HG03060 (cell line): ENCODE measurements around the gene BCKDK.

Experiments used
- ATAC-seq: cut with Tn5 transposase; IDR thresholded peaks from one replicate; pipeline ENCODE4 v1.9.1; 2021; ENCODE audit warnings: low read depth, moderate number of reproducible peaks; ENCODE audit not compliant: unreplicated experiment

BCKDK gene

DNA sequence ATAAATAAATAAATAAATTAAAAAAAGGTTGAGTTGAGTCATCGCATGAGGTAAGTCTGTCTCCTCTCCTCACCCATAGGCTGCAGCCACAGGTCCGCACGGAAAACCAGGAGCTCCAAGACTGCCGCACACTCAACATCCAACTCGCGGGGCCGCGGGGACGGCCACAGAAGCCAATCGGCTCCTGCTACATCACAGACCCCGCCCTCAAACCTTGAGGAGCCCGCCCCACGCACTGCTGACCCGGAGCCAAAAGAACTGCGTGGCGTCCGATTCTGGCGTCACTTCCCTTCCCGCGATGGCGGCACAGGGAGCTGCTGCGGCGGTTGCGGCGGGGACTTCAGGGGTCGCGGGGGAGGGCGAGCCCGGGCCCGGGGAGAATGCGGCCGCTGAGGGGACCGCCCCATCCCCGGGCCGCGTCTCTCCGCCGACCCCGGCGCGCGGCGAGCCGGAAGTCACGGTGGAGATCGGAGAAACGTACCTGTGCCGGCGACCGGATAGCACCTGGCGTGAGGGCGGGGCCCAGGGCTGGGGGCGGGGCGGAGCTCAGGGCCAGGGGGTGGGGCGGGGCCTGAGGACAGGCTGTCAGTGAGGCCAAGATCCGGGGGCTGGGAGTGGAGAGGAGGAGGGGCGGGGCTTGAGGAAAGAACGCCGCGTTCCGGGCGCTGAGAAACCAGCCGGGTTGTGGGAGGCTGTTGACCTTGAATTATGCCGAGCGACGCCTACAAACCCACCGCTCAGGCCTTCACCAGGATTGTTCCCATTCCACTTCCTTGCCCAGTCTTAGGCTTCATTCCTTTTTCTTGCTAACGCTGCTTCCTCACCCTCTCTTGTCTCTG lies 9.4 kb downstream of the BCKDK start, which contains the start of gene KAT8:
KAT8 (plus strand) TSS at position 281 of the 839 bp plus-strand sequence; CDS start at position 299, 18 bp downstream.
- ATAC-seq: peak; percentile 89

DNA sequence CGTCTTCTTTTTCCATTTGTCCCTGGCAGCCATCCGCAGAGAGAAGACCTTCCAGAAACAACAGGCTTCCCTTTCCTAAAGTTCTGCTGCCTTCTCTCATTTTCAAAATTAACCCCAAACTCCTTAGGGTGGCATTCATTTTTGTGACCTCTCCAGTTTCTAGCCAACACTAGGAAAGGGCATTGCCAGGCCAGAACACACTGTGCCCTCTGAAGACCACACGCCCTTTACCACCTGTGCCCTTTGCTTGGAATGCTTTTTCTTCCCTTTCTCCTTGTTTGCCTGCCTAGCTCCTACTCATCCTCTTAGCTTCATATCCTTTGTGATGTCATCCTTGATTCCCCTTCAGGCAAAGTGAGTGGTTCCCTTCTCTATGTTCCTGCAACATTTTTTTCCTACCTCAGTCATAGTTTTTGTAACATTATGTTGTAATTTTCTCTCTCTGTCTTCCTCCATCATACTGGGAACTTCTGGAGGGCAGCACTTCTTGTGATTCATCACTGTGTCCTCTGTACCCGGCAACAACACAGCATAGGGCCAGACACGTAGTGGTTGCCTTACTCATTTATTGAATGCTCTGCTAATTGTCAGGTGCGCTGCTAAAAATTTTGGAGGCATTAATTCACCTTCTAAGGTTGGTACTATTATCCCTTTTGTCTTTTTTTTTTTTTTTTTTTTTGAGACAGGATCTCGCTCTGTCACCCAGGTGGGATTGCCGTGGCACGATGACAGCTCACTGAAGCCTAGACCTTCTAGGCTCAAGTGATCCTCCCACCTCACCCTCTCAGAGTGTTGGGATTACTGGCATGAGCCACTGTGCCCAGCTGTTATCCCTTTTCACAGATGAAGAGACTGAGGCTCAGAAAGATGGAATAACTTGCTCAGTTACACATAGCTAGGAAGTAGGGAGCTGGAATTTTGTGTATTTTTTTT lies 10.3 kb downstream of the BCKDK start:
- ATAC-seq: no peak

DNA sequence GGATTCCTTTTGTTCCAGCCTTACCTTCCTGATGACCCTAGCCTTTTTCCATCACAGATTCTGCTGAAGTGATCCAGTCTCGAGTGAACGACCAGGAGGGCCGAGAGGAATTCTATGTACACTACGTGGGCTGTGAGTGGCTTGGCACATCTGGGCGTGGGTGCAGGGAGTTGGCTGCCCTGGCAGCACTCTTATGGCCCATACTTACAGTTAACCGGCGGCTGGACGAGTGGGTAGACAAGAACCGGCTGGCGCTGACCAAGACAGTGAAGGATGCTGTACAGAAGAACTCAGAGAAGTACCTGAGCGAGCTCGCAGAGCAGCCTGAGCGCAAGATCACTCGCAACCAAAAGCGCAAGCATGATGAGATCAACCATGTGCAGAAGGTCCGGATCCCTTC lies 11.9 kb downstream of the BCKDK start:
- ATAC-seq: no peak

DNA sequence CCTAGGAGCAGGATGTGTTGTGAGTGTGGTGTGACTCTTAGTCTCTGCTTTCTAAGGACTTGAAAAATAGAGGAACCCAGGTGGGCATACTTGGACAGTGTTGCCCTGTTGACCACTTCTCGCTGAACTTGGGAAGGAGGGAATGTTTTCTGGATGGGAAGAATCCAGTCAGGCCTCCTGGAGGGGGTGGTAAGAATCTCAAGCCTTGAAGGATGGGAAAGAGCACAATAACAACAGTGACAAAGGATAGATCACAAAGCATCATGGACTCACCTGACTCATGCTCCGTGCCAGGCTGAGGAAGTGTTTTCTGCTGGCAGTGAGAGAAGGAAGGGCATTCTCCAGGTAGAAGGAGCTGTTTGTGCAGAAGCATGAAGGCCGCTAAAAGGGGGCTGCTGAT lies 17.7 kb downstream of the BCKDK start:
- ATAC-seq: no peak

DNA sequence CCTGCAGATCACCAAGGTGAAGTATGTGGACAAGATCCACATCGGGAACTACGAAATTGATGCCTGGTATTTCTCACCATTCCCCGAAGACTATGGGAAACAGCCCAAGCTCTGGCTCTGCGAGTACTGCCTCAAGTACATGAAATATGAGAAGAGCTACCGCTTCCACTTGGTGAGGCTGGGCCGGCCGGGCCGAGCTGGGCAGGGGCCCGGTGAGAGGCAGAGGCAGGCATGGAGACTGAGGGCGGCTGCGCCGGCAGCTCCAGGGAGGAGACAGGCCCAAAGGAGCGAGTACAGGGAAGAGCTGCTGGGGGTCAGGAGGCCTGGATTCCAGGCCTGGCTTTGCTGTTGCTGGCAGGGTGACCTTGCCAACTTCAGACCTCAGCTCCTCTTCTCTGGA lies 19.0 kb downstream of the BCKDK start:
- ATAC-seq: no peak

DNA sequence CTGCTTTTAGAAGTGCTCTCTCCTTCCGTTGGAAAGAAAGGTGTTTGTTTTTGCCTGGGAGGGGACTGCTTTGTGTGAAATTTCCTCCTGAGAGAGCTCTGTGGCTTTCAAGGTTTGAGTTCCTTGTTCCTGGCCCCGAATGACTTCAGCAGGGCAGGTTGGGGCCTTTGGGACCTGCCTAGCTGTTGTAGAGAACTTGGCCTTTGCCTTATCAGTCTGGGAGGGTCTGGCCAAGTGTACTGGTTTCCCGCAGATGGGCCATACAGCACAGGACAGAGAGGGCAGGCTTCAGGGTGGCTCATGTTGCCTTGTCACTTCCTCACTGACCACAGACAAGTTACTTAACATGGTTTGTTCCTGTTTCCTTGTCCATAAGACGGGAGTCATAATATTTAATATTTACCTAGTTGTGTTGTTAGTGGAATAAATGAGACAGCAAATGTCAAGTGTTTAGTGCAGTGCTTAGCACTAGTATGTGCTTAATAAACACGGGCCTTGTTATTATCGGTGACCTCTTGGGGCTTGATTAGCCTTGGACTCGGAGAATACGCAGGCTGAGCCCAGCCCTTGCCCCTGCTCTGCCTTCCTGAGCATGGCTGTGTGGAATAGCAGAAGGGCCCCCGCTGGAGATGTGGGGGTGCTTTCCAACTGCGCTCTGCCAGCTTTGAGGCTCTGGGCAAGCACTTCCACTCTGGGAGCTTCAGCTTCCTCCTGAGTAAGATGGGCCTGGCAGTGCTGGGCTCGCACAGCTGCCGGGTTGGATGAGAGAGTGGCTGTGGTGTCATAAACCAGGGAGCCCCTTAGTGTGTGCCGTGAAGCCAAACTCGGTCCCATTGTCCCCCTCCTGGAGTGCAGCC lies 20.8 kb downstream of the BCKDK start:
- ATAC-seq: no peak

DNA sequence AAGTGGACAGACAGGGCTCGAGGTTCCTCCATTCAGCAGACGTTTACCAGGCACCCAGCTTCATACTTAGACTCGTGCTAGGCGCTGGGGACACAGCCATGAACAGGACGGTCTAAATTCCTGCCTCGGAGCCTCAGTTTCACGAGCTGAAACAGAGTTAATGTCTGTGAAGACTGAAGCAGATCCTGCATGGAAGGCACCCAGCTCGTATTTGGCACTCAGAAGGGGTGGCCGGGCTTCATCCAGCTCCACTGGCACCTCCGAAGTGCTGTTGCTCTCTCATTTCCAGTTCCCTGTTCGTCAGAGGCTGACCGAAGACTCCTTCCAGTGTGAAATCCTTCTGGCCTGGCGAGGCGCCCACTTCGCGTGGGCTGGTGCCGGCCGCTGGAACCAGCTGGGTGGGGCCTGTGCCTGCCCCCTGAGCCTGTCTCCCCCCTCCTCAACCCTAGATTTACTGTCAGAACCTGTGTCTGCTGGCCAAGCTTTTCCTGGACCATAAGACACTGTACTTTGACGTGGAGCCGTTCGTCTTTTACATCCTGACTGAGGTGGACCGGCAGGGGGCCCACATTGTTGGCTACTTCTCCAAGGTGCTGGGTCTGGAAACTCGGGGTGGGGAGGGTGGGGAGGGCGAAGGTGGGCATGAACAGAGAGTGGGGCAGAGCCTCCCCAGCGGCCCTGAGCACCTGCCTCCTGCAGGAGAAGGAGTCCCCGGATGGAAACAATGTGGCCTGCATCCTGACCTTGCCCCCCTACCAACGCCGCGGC lies 21.6 kb downstream of the BCKDK start:
- no peak for ATAC-seq

DNA sequence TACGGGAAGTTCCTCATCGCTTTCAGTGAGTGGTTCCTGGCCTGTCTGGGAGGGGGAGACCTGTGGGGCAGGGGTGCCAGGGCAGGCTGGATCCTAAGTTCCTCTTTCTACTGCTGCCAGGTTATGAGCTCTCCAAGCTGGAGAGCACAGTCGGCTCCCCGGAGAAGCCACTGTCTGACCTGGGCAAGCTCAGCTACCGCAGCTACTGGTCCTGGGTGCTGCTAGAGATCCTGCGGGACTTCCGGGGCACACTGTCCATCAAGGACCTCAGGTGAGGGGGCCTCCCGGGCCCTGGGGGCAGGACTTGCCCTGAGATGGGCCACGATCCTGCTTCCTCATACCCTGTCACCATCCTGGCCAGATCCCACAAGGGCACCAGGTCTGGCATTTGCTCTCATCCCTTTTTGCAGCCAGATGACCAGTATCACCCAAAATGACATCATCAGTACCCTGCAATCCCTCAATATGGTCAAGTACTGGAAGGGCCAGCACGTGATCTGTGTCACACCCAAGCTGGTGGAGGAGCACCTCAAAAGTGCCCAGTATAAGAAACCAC lies 22.2 kb downstream of the BCKDK start:
- ATAC-seq: no peak

DNA sequence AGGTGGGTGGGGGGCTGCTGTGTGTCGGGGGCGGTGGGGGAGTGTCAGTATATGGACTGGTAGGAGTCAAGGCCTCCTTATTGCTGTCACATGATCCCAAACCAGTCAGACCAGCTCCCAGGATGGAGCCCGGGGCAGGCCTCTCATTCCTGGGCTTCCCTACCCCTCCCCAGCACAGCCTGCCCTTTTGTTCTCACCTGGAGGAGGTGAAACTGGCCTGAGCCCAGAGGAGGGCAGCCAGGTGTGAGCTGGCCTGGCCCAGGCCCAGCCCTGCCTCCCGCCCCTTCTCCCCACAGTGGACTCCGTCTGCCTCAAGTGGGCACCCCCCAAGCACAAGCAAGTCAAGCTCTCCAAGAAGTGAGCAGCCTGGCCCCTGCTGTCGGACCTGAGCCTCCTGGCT lies 22.7 kb downstream of the BCKDK start:
- no peak for ATAC-seq

DNA sequence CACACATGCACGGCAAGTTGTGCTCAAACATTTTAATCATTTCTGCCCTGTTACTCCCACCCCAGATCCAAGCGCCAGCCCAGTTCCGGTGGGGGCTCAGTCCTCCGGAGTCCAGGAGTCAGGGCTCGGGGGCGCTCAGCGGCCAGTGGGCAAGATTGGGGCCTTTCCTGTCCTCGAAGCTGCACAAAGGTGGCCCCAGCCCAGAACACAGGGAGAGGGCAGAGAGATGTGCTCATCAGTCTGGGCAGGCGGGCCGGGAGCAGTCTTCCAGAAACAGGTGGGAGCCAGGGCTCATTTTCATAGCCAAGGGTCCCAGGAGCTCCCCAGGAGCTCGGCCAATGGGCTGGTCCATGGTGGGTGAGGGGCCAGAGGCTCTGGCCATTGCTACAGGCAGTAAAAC lies 23.2 kb downstream of the BCKDK start:
- no peak for ATAC-seq

DNA sequence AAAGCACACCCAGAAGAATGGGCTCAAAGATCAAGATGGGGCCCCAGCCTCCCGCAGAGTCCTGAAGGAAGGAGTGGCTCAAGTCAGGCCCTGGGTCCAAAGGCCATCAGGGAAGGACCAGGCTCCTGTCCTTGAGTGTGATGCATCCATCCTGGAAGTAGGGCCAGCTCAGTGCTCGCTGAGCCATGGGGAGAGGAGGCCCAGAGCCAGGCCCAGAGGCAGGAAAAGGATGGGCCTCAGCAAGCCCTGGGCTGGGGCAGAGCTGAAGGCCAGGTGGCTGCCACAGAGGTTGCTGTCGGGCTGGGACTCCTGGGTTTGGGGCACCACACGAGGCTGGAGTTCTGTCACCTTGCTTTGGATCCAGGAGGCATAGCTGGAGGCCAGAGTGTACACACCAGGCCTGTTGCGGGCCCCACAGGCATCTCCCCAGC lies 23.7 kb downstream of the BCKDK start:
- no peak for ATAC-seq

DNA sequence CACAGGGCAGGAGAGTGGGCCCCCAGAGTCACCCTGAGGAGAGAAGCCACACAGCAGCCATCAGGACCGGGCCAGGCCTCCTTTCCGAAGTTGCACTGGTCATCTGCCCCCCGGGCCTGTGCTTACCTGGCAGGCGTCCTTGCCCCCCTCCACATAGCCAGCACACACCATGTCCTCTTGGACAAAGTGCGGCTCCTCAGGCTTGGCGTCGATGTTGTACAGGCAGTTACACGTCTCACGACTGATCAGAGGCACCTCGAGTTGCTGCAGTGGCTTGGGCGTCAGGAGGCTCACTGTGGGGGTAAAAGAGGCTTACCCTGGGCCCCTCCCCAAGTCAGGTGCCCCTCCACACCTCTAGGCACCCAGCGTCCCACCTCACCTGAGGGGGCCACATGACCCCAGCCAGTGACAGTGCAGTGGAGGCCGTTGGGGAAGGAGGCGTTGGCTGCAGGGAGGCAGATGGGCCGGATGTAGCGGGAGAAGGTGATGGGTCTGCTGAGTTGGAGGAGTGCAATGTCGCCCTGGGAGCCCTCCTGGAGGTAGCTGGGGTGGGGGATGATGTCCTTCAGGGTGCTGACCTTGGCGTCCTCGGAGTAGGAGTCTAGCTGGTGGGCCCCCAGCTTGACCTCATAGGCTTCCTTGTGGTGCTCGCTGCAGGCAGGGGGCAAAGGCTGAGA lies 24.3 kb downstream of the BCKDK start:
- ATAC-seq: no peak

DNA sequence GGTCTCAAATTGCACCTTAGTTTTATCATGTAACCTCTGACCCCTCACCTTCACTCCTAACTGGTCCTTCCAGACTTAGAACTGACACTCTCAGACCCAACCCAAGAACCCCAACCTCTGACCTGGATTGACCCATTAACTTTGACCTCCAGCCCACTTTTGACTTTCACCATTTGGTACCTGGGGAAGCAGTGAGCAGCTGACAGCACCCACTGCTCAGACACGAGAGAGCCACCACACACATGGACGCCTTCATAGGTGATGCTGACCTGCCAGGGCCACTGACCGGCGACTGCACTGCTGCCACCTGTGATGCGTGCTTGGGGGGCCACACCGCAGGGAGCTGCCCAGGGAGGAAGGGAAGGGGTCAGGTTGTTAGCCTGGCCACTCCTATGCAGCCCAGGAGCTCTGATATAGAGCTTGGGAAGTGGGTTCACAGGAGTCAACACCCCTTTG lies 24.9 kb downstream of the BCKDK start:
- ATAC-seq: no peak

DNA sequence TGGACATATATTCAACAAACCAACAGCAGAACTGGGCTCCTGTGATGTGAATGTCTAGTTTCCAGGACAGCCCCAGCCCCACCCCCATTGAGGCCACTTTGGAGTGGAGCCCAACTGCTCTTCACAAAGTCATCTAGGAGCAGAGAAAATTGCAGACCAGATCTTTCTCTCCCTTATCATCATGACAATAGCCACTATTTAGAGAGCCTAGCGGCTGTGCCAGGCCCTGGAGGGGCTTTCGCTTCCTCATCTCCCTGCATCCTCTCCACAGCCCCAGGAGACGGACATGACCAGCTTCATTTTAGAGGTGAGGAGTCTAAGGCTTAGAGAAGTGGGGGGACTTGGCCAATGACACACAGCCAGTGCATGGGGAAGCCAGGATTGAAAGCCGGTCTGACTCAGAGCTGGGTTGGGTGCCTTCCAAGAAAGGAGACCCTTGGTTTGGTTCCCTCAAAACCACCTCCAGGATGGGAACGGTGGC lies 25.9 kb downstream of the BCKDK start:
- ATAC-seq: no peak

DNA sequence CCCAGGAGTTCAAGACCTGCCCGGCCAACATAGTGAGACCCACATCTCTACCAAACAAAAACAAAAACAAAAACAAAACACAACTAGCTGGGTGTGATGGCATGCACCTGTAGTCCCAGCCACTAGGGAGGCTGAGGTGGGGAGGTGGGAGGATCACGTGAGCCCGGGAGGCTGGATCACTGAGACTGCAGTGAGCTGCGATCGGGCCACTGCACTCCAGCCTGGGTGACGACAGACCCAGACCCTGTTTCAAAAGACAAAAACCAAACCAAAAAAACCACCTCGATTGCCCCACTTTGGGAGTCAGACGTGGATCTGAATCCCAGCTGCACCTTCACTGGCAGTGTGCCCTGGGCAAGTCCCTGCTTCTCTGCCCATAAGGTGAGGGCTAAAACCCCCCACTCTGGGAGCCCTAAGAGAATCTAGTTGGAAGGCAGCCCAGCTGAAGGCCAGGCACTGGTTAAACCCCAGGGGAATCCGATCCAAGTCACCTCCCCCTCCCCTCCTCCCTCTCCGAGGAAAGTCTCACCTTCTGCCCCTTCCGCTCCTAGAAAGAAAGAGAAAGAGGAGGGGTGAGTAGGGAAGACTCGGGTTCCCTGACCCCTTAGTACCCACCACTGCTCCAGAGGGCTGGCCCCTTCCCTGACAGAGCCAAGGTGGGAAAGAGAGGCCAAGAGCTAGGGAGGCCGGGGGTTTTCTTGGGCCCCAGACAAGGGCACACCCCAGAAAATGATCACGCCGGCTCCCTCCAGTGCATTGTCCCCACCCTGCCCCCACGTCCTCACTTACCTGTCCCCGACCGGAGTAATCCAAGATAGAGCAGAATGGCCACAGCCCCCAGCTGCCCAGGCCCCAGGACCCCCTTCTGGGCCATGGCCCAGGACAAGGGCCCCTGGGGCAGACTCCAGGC lies 26.7 kb downstream of the BCKDK start:
- no peak for ATAC-seq

DNA sequence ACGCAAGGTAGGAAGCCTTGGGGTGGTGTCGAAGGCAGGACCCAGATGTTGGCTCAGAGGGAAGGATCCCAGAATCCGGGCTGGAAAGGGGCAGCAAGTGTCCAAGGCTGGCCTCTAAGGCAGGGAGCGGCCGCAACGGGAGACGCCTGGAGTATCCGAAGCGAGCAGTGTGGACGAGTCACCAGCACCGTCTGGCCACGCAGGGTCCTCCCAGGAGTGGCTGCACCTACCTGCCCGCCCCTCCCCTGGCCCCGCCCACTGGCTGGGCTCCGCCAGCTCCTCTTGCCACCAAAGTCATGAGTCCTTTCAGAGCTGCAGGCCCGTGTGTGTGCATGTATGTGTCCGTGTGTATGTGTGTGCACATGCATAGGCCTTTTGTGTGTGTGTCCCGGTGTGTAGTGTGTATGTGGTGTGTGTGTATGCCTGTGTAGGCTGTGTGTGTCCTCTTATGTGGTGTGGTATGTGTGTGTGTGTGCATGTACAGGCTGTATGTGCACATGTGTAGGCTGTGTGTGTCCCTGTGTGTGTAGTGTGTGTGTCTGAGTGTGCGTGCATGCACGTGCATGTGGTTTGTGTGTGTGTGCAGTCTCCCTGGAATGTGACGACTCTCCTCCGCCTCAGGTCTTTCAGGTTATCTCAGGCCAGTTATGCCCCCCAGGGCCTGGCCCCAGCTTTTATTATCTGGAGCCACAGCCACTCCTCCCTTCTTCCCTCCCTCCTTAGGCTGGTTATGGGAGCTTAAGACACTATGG lies 27.5 kb downstream of the BCKDK start, which contains the start of gene PRSS8:
PRSS8 (minus strand) TSS at position 193 of the 752 bp plus-strand sequence. CDS start 229 bp downstream, outside the sequence.
- ATAC-seq: no peak

DNA sequence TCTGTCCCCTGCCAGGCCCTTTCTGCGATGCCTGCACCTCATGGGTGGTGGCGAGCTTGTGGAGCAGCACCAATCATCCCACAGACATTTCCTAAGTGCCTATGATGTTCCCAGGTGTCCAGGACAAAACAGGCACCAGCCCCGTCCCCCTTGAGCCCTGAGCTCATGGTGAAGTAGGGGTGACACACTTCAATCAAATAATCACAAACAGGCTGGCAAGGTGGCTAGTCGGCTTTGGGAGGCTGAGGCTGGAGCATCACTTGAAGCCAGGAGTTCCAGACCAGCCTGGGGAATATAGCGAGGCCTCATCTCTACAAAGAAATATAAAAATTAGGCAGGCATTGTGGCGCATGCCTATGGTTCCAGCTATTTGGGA lies 28.1 kb downstream of the BCKDK start:
- no peak for ATAC-seq
